Neural cell (in vitro differentiated cells): ENCODE results near the gene MUC2. TPM values are rescaled to one million over a fixed set of nuclear protein-coding genes. Genes with fewer than 3 reads are reported as not detected.

Experiments used
- H2AFZ ChIP-seq: fragments of 200-600, 300-800 bp; sonication (generic), shearing (Covaris generic); 2 replicates; pipeline ENCODE4 v1.6.0; 2014; ENCODE audit warnings: low read depth, mild to moderate bottlenecking, antibody characterized with exemption, low read length, moderate library complexity
- H3F3A ChIP-seq: fragments of 200-600 bp; shearing (Covaris generic); 2 replicates; pipeline ENCODE4 v1.6.1; 2016; ENCODE audit warnings: mild to moderate bottlenecking, moderate library complexity, mixed read lengths, antibody characterized with exemption, low read length; ENCODE audit not compliant: insufficient read depth, poor library complexity, severe bottlenecking
- H3K27ac ChIP-seq: fragments of 200-600, 300-800 bp; sonication (generic), shearing (Covaris generic); 2 replicates; pipeline ENCODE4 v1.5.1; 2014; ENCODE audit warnings: mild to moderate bottlenecking, low read length, moderate library complexity
- H3K27me3 ChIP-seq: fragments of 300-800, 200-600 bp; sonication (generic), shearing (Covaris generic); 2 replicates; pipeline ENCODE4 v1.6.0; 2014; ENCODE audit warnings: mild to moderate bottlenecking, low read depth, low read length, moderate library complexity; ENCODE audit not compliant: insufficient read depth
- H3K36me3 ChIP-seq: fragments of 300-800, 200-600 bp; sonication (generic), shearing (Covaris generic); 2 replicates; pipeline ENCODE4 v1.5.1; 2014; ENCODE audit warnings: mild to moderate bottlenecking, antibody characterized with exemption, low read length, moderate library complexity; ENCODE audit not compliant: insufficient read depth
- H3K4me2 ChIP-seq: fragments of 300-800, 200-600 bp; sonication (generic), shearing (Covaris generic); 2 replicates; pipeline ENCODE4 v1.6.0; 2014; ENCODE audit warnings: mild to moderate bottlenecking, low read length
- H3K4me3 ChIP-seq: fragments of 300-800, 200-600 bp; sonication (generic), shearing (Covaris generic); 2 replicates; pipeline ENCODE4 v1.5.1; 2014; ENCODE audit warnings: mild to moderate bottlenecking, low read length, moderate library complexity
- H3K79me2 ChIP-seq: fragments of 200-600 bp; shearing (Covaris generic); replicated peaks from 2 replicates; pipeline ENCODE4 v1.6.0; 2014; ENCODE audit warnings: mild to moderate bottlenecking, low read length, moderate library complexity; ENCODE audit not compliant: insufficient read depth
- H3K9ac ChIP-seq: fragments of 300-800, 200-600 bp; sonication (generic), shearing (Covaris generic); 2 replicates; pipeline ENCODE4 v1.6.1; 2016; ENCODE audit warnings: mild to moderate bottlenecking, low read length, mixed read lengths
- H3K9me2 ChIP-seq: fragments of 200-600 bp; shearing (Covaris generic); 2 replicates; pipeline ENCODE4 v1.6.1; 2016; ENCODE audit warnings: mild to moderate bottlenecking, low read length, mixed read lengths; ENCODE audit not compliant: insufficient read depth
- H3K9me3 ChIP-seq: fragments of 200-600, 300-800 bp; sonication (generic), shearing (Covaris generic); 2 replicates; pipeline ENCODE4 v1.6.1; 2016; ENCODE audit warnings: mild to moderate bottlenecking, mixed run types, low read length, moderate library complexity, mixed read lengths
- H4K20me1 ChIP-seq: fragments of 200-600 bp; shearing (Covaris generic); 2 replicates; pipeline ENCODE4 v1.6.1; 2016; ENCODE audit warnings: mild to moderate bottlenecking, mixed run types; ENCODE audit not compliant: insufficient read depth
- EP300 ChIP-seq: fragments of 450-650 bp; conservative IDR thresholded peaks from 2 replicates; pipeline ENCODE4 v1.6.1; 2014; ENCODE audit warnings: antibody characterized with exemption, mild to moderate bottlenecking, moderate library complexity; ENCODE audit not compliant: poor library complexity, severe bottlenecking
- EZH2 ChIP-seq: fragments of 200-600, 300-800 bp; shearing (Covaris generic), sonication (generic); IDR thresholded peaks from 2 replicates; pipeline ENCODE4 v1.6.1; 2014; ENCODE audit warnings: antibody characterized with exemption, low read length, borderline replicate concordance, mild to moderate bottlenecking; ENCODE audit not compliant: insufficient read depth, poor library complexity, severe bottlenecking
- MXI1 ChIP-seq: fragments of 450-650 bp; conservative IDR thresholded peaks from 2 replicates; pipeline ENCODE4 v1.6.1; 2014; ENCODE audit warnings: antibody characterized with exemption, mild to moderate bottlenecking; ENCODE audit not compliant: poor library complexity, severe bottlenecking
- POLR2AphosphoS5 ChIP-seq: IDR thresholded peaks from 2 replicates; pipeline ENCODE4 v1.6.1; 2012
- RAD21 ChIP-seq: fragments of 450-650 bp; conservative IDR thresholded peaks from 2 replicates; pipeline ENCODE4 v1.6.1; 2014; ENCODE audit warnings: antibody characterized with exemption, mild to moderate bottlenecking, moderate library complexity
- SMC3 ChIP-seq: fragments of 450-650 bp; conservative IDR thresholded peaks from 2 replicates; pipeline ENCODE4 v1.6.1; 2014; ENCODE audit warnings: antibody characterized with exemption, mild to moderate bottlenecking, moderate library complexity; ENCODE audit not compliant: poor library complexity
- TAF1 ChIP-seq: IDR thresholded peaks from 2 replicates; pipeline ENCODE4 v1.6.1; 2012; ENCODE audit warnings: low read depth
- polyA plus RNA-seq: library from polyadenylated mRNA; depleted of rRNA; stranded (reverse); fragments of >200 nt; gene quantifications from 2 replicates; pipeline ENCODE4 v1.2.3, GENCODE V29; 2014

Gene MUC2
- polyA plus RNA-seq, 1 donor from 2014 or later, result not detected

DNA sequence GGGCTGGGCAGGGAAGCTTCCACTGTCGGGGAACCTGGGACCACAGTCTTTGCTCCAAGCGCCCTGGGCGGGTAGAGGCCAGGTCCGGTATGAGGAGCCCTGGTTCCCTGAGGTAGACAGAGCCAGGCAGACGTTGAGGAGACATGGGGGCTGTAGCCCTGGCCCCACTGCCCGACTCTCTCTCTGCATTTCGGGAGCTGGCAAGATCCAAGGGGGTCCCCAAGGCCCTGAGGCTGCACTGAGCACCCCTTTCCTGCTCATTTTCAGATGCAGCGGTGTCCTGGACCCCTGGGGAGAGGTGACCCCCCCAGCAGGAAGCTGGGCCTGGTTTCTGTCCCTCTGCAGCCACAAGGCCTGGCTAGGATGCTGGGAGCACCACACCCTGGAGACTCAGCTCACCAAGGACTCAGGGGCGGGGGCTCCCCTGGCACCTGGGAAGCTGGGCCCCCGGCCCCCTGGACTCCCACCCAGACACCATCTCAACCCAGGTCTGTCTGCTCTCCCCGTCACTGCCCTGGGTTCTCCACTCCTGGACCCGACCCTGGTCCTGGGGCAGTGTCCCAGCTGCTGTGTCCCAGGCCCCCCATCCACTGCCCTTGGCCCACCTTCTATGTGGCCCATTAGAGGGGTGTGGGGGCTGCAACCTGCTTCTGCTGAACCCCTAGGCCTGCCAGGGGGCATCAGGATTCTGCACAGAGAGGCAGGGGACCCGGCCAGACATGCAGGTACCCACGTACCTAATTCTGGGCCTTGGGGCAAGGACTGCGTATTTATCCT is 23.1 kb upstream of the MUC2 start:
- Histone ChIP-seq H3F3A (no peaks in the 10 kb centered on the region), H3K9me2 (no peaks in the 10 kb centered on the region), H3K9me3 (no peaks in the 10 kb centered on the region), H3K4me2 (no peak overlapping the region), H2AFZ (no peak overlapping the region), H3K36me3 (no peaks in the 10 kb centered on the region), H3K27me3 (no peaks in the 10 kb centered on the region), H3K79me2 (no peaks in the 10 kb centered on the region), H3K4me3 (no peak overlapping the region), H3K27ac (no peak overlapping the region), H4K20me1 (no peaks in the 10 kb centered on the region), H3K9ac (no peak overlapping the region)
- TF ChIP-seq EZH2, result no peak
- TF ChIP-seq SMC3, result peak; percentile 21

DNA sequence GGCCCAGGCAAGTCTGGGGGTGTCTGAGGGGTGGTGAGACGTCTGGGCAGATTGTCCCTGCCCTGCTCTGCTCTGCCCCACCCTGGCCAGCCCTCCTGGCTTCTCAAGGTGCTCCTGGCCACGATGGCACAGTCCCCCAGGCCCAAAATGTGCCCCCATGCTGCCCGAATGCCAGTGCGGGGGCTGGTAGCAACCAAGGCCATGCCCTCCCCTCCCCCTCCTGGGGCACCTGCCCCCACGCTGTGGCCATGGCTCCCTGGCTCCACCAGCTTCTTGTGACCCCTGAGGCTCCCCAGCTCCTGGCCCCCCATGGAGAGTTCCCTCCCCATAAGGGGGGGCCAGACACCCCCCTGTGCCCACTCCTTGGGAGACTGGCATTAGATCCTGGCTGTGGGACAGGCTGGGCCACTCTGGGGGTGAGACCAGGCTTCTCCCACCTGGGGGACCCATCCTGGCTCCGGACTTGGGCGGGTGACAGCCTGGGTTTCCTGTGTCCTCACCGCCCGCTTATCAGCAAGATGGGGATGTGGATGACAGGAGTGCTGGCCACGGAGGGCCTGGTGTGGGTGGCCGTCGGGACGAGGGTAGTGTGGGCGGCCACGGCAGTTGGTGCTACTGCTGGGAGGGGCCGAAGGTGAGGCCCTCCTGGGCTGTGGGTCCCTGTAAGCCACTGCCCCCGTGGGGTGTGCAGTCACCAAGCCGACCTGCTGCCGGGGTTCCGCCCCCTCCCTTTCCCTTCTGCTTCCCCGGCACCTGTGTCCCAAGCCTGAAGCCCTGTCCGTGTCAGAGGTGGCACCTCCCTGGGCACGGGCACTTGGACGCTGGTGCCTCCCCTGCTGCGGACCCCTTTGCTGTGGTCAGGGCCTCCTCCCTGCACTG is 22.3 kb upstream of the MUC2 start:
- Histone ChIP-seq H3K4me3 (no peak overlapping the region), H3K27me3 (no peaks in the 10 kb centered on the region), H3K79me2 (no peaks in the 10 kb centered on the region), H2AFZ (no peak overlapping the region), H3K9me2 (no peaks in the 10 kb centered on the region), H3K27ac (no peak overlapping the region), H3K9me3 (no peaks in the 10 kb centered on the region), H3K9ac (no peak overlapping the region), H3K4me2 (no peak overlapping the region), H4K20me1 (no peaks in the 10 kb centered on the region), H3F3A (no peaks in the 10 kb centered on the region), H3K36me3 (no peaks in the 10 kb centered on the region)
- TF ChIP-seq EP300 (no peak), POLR2AphosphoS5 (no peak), TAF1 (no peak), EZH2 (no peak), MXI1 (no peak), RAD21 (no peak)

DNA sequence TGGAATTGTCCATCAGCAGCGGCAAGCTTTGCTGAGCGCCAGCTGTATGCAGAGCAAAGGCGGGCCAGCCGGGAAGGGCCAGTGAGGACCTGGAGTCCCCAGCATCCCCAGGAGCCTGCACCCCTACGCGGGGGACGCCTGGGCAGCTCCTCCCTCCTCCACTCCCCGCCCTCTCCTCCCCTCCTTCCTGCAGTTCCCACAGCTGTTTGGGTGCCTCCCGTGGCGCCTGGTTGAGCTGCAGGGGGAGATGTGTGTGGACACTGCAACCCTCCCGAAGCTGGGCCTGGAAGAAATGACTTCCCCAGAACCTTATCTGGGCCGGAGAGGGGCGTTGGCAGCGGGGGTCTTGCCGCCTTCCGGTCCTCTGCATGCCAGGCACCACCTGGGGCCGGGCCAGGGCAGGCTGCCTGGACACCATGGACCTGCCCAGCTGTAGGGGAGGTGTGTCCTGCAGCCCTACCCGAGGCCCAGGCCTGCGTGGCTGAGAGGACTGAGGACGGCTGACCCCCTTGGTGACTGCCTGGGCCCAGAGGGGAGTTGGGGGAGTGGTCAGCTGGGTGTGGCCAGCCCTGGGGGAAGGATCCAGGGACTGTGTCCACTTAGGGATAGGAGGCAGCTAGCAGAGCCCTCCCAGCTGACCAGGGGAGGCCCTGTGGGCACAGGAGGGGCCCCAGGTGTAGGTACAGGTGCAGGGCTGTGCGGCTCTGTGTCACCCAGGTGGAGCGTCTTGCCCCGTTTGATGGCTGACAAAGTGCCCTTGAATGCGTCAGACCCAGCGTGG is 21.4 kb upstream of the MUC2 start:
- Histone ChIP-seq H3K27me3 (no peaks in the 10 kb centered on the region), H3K9me2 (no peaks in the 10 kb centered on the region), H3K9me3 (no peaks in the 10 kb centered on the region), H3K4me2 (no peak overlapping the region), H3K9ac (no peak overlapping the region), H3K36me3 (no peaks in the 10 kb centered on the region), H3K79me2 (no peaks in the 10 kb centered on the region), H3F3A (no peaks in the 10 kb centered on the region), H3K4me3 (no peak overlapping the region), H4K20me1 (no peaks in the 10 kb centered on the region), H3K27ac (no peak overlapping the region), H2AFZ (no peak overlapping the region)
- TF ChIP-seq RAD21 (no peak), MXI1 (no peak)
